Hepatocyte (in vitro differentiated cells): Measurements from ENCODE around the gene TRIM7. TPM values are rescaled to one million over a fixed set of nuclear protein-coding genes. Genes with fewer than 3 reads are reported as not detected.

Experiments
- DNase-seq: peaks from one replicate; pipeline ENCODE4 v3.0.0-alpha.2; 2016; ENCODE audit warnings: low spot score
- H2AFZ ChIP-seq: fragments of 200-600 bp; sonication (generic); 2 replicates; pipeline ENCODE4 v1.6.0; 2016; ENCODE audit warnings: antibody characterized with exemption, mild to moderate bottlenecking
- H3K27ac ChIP-seq: fragments of 200-600 bp; sonication (generic); 2 replicates; pipeline ENCODE4 v1.5.1; 2016; ENCODE audit warnings: mild to moderate bottlenecking
- H3K27me3 ChIP-seq: fragments of 200-600 bp; sonication (generic); 2 replicates; pipeline ENCODE4 v1.6.1; 2016
- H3K36me3 ChIP-seq: fragments of 200-600 bp; sonication (generic); replicated peaks from 2 replicates; pipeline ENCODE4 v1.5.1; 2016; ENCODE audit warnings: low read depth; ENCODE audit not compliant: insufficient read depth
- H3K4me1 ChIP-seq: fragments of 200-600 bp; sonication (generic); 2 replicates; pipeline ENCODE4 v1.5.1; 2016; ENCODE audit warnings: mild to moderate bottlenecking, moderate library complexity; ENCODE audit not compliant: insufficient read depth
- H3K4me2 ChIP-seq: fragments of 200-600 bp; sonication (generic); 2 replicates; pipeline ENCODE4 v1.6.0; 2016
- H3K4me3 ChIP-seq: fragments of 200-600 bp; sonication (generic); 2 replicates; pipeline ENCODE4 v1.5.1; 2016; ENCODE audit warnings: mild to moderate bottlenecking
- H3K79me2 ChIP-seq: fragments of 200-600 bp; sonication (generic); 2 replicates; pipeline ENCODE4 v1.6.0; 2017; ENCODE audit warnings: mild to moderate bottlenecking
- H3K9me2 ChIP-seq: fragments of 200-600 bp; sonication (generic); replicated peaks from 2 replicates; pipeline ENCODE4 v1.6.0; 2017; ENCODE audit warnings: mild to moderate bottlenecking; ENCODE audit not compliant: insufficient read depth
- H3K9me3 ChIP-seq: fragments of 200-600 bp; sonication (generic); 2 replicates; pipeline ENCODE4 v1.5.1; 2016; ENCODE audit warnings: low read depth, mild to moderate bottlenecking
- H4K20me1 ChIP-seq: fragments of 200-600 bp; sonication (generic); 2 replicates; pipeline ENCODE4 v1.6.0; 2016; ENCODE audit warnings: mild to moderate bottlenecking; ENCODE audit not compliant: insufficient read depth, poor library complexity, severe bottlenecking
- CTCF ChIP-seq: fragments of 200-600 bp; sonication (generic); IDR thresholded peaks from 2 replicates; pipeline ENCODE4 v1.5.1; 2016; ENCODE audit warnings: antibody characterized with exemption, mild to moderate bottlenecking; ENCODE audit not compliant: poor library complexity
- EZH2 ChIP-seq: fragments of 200-600 bp; sonication (generic); IDR thresholded peaks from 2 replicates; pipeline ENCODE4 v1.6.1; 2016; ENCODE audit warnings: antibody characterized with exemption, mild to moderate bottlenecking, borderline replicate concordance
- EZH2phosphoT487 ChIP-seq: fragments of 200-600 bp; sonication (generic); IDR thresholded peaks from one replicate; pipeline ENCODE4 v1.6.1; 2018; ENCODE audit warnings: antibody characterized with exemption, mild to moderate bottlenecking, low read depth, moderate library complexity; ENCODE audit not compliant: unreplicated experiment, severe bottlenecking
- WGBS: methylation state at CpG from one replicate; pipeline ENCODE4 v1.1.6; 2016; ENCODE audit warnings: low lambda C conversion rate; ENCODE audit errors: missing lambda C conversion rate; 5-methylcytosine and 5-hydroxymethylcytosine counted together
- polyA plus RNA-seq: library from polyadenylated mRNA; unstranded; fragments of >200 nt; fragmentation: Nextera tagmentation; extraction: Ambion mirVana; gene quantifications from 2 replicates; pipeline ENCODE4 v1.2.1, GENCODE V29; 2016
- total RNA-seq: library from RNA; depleted of rRNA; stranded (reverse); fragments of >200 nt; gene quantifications from 2 replicates; pipeline ENCODE4 v1.2.3, GENCODE V29; 2014

TRIM7 gene
- total and polyA plus RNA-seq, 2 experiments from 2014 or later, result 0.35 TPM; not detected in 1

GRCh38 chr5:181173420-181174342 is 31.3 kb downstream of the TRIM7 start:
- Histone ChIP-seq H4K20me1 (no peaks in the 10 kb centered on the region), H3K4me2 (peak overlapping the region; percentile 68), H3K9me3 (no peaks in the 10 kb centered on the region), H3K4me3 (peak overlapping the region; percentile 4), H3K27me3 (peaks cover 30% of the 10 kb centered on the region), H3K9me2 (no peaks in the 10 kb centered on the region), H3K27ac (no peak overlapping the region), H2AFZ (peak overlapping the region; percentile 3), H3K36me3 (no peaks in the 10 kb centered on the region), H3K4me1 (peaks cover 14% of the 10 kb centered on the region), H3K79me2 (no peaks in the 10 kb centered on the region)
- TF ChIP-seq EZH2 (no peak), CTCF (peak; percentile 0)
- 2% methylated on average over 50 of the region's 50 CpGs for WGBS
- peak; percentile 52 for DNase-seq

GRCh38 chr5:181173027-181173419 is 32.0 kb downstream of the TRIM7 start:
- WGBS, result 22% methylated on average over 11 of the region's 11 CpGs
- H4K20me1 ChIP-seq, result no peaks in the 10 kb centered on the region
- H3K36me3 ChIP-seq, result no peaks in the 10 kb centered on the region
- no peak for DNase-seq
- no peak overlapping the region for H3K27ac ChIP-seq
- no peaks in the 10 kb centered on the region for H3K79me2 ChIP-seq
- H3K9me2 ChIP-seq, result no peaks in the 10 kb centered on the region
- H3K9me3 ChIP-seq, result no peaks in the 10 kb centered on the region
- peaks cover 37% of the 10 kb centered on the region for H3K27me3 ChIP-seq
- H3K4me1 ChIP-seq, result peaks cover 16% of the 10 kb centered on the region
- peak overlapping the region; percentile 68 for H3K4me2 ChIP-seq
- H2AFZ ChIP-seq, result peak overlapping the region; percentile 3
- peak overlapping the region; percentile 4 for H3K4me3 ChIP-seq
- TF ChIP-seq EZH2, result no peak
- TF ChIP-seq CTCF, result peak; percentile 19
- TF ChIP-seq EZH2phosphoT487, result no peak

GRCh38 chr5:181171782-181172181 is 33.2 kb downstream of the TRIM7 start:
- no peak overlapping the region for H3K4me3 ChIP-seq
- no peak overlapping the region for H3K4me2 ChIP-seq
- no peaks in the 10 kb centered on the region for H3K36me3 ChIP-seq
- H3K9me2 ChIP-seq, result no peaks in the 10 kb centered on the region
- no peak overlapping the region for H3K27ac ChIP-seq
- no peaks in the 10 kb centered on the region for H4K20me1 ChIP-seq
- H3K9me3 ChIP-seq, result no peaks in the 10 kb centered on the region
- no peak for DNase-seq
- H2AFZ ChIP-seq, result no peak overlapping the region
- peaks cover 16% of the 10 kb centered on the region for H3K4me1 ChIP-seq
- no peaks in the 10 kb centered on the region for H3K79me2 ChIP-seq
- no peak for TF ChIP-seq EZH2phosphoT487
- no peak for TF ChIP-seq EZH2
- no peak for TF ChIP-seq CTCF
- peaks cover 48% of the 10 kb centered on the region for H3K27me3 ChIP-seq
- WGBS, result 67% methylated on average over 3 of the region's 3 CpGs
